AG09309 (cell line): ENCODE results near the gene C19orf25.

ENCODE experiments used
- DNase-seq: peaks from one replicate; pipeline ENCODE4 v3.0.0-alpha.2; 2010; ENCODE audit warnings: low read depth
- H3K4me3 ChIP-seq: 2 replicates; pipeline ENCODE4 v1.5.1; 2011; ENCODE audit warnings: mild to moderate bottlenecking, low read depth, low read length, moderate library complexity; ENCODE audit not compliant: control insufficient read depth
- TF ChIP-seq, protein P1 (sequence below): IDR thresholded peaks from 2 replicates; pipeline ENCODE4 v1.5.1; 2011; ENCODE audit warnings: mild to moderate bottlenecking, low read depth, low read length, inconsistent platforms; ENCODE audit not compliant: insufficient read depth, control insufficient read depth; ENCODE audit errors: missing control alignments

Gene C19orf25

DNA sequence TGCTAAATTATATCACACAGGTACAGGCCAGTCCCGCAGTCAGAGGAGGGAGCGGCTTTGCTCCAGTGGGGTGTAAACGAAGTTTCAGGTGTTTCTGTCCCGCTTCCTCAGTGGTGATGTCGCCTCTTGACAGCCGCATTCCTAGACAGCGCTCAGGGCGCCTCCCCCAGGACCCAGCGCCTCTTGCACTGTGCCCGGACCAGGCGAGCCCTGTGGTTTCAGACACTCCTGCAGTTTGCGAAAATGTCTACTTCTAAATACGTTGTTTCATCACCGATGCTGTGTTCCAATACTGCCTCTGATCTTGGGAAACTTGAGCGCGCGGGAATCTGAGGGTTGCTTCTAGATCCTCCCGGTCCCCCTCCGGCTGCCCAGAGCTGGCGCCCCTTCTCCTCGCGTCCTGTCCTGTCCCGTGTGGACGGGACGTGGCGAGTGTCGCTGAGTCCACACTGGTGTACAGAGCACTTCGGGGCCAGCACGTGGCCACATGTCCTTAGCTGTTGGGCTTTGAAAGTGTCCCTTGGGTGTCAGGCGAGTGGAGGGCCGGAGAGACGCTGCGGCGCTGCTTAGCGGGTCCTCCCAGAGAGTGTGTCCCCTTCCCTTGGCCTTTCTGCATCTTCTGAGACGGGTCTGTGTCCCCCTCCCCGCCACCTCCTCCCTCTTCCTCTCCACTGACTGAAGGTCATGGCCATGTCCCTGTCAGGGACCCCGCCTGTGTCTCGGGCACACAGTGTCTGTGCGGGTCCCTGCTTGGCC lies 55.4 kb downstream of the C19orf25 start:
- DNase-seq, result no peak
- TF ChIP-seq, protein P1, sequence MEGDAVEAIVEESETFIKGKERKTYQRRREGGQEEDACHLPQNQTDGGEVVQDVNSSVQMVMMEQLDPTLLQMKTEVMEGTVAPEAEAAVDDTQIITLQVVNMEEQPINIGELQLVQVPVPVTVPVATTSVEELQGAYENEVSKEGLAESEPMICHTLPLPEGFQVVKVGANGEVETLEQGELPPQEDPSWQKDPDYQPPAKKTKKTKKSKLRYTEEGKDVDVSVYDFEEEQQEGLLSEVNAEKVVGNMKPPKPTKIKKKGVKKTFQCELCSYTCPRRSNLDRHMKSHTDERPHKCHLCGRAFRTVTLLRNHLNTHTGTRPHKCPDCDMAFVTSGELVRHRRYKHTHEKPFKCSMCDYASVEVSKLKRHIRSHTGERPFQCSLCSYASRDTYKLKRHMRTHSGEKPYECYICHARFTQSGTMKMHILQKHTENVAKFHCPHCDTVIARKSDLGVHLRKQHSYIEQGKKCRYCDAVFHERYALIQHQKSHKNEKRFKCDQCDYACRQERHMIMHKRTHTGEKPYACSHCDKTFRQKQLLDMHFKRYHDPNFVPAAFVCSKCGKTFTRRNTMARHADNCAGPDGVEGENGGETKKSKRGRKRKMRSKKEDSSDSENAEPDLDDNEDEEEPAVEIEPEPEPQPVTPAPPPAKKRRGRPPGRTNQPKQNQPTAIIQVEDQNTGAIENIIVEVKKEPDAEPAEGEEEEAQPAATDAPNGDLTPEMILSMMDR, result no peak
- H3K4me3 ChIP-seq, result no peak overlapping the region
